Gastroesophageal sphincter (tissue), 4 donors: Measurements from ENCODE around the gene UQCC2. TPM values are rescaled to one million over a fixed set of nuclear protein-coding genes. Genes with fewer than 3 reads are reported as not detected.

ENCODE experiments used
- ATAC-seq: fragments of 150-250 bp; one replicate; pipeline ENCODE4 v1.9.1; 2016; ENCODE audit warnings: mild to moderate bottlenecking, moderate library complexity
- H3K27ac ChIP-seq, 4 donors: fragments of 200-600 bp; sonication (generic) in 3 of 4; 1 replicate in 3 of 4; 2 replicates in 1 of 4; pipeline ENCODE4 v1.5.1; 2016 to 2019
- H3K27me3 ChIP-seq: fragments of 200-600 bp; sonication (generic); one replicate; pipeline ENCODE4 v1.5.1; 2019
- H3K36me3 ChIP-seq, 2 donors: fragments of 200-600 bp; sonication (generic); one replicate each; pipeline ENCODE4 v1.5.1; 2019; ENCODE audit warnings: control low read depth in 1 of 2
- H3K4me1 ChIP-seq, 3 donors: fragments of 200-600 bp; sonication (generic); 1 replicate in 2 of 3; 2 replicates in 1 of 3; pipeline ENCODE4 v1.5.1; 2016 to 2019; ENCODE audit warnings: control low read depth in 2 of 3
- H3K4me3 ChIP-seq, 2 donors: fragments of 200-600 bp; sonication (generic); one replicate each; pipeline ENCODE4 v1.5.1; 2019; ENCODE audit warnings: mild to moderate bottlenecking in 1 of 2, moderate library complexity in 1 of 2
- H3K9me3 ChIP-seq, 3 donors: fragments of 200-600 bp; sonication (generic); one replicate each; pipeline ENCODE4 v1.5.1; 2017 to 2019; ENCODE audit warnings: control low read depth in 2 of 3
- EP300 ChIP-seq: sonication (generic); formaldehyde crosslinking; IDR thresholded peaks from one replicate; pipeline ENCODE4 v1.6.1; 2017; ENCODE audit warnings: antibody characterized with exemption, mild to moderate bottlenecking
- POLR2A ChIP-seq, 2 donors: fragments of 450-650 bp; IDR thresholded peaks; one replicate each; pipeline ENCODE4 v1.6.1; 2017; ENCODE audit warnings: antibody characterized with exemption in 2 of 2, mild to moderate bottlenecking in 2 of 2, moderate library complexity in 1 of 2
- POLR2AphosphoS5 ChIP-seq: sonication (generic); formaldehyde crosslinking; IDR thresholded peaks from one replicate; pipeline ENCODE4 v1.6.1; 2017; ENCODE audit warnings: antibody characterized with exemption
- WGBS, 2 donors: methylation state at CpG; one replicate each; pipeline ENCODE4 v1.1.5; 2018; ENCODE audit warnings: low coverage in 1 of 2; 5-methylcytosine and 5-hydroxymethylcytosine counted together
- total RNA-seq, 4 donors: library from RNA; depleted of rRNA; stranded (reverse); fragments of >200 nt; gene quantifications; one replicate each; pipeline ENCODE4 v1.1.0, GENCODE V29; 2016
- TF ChIP-seq, protein P1 (sequence below), 4 experiments: fragments of 200-600 bp in 2 of 4; fragments of 450-650 bp in 2 of 4; sonication (generic) in 1 of 4; IDR thresholded peaks; one replicate each; pipeline ENCODE4 v1.5.1; 2017 to 2019; ENCODE audit warnings: antibody characterized with exemption in 4 of 4, mild to moderate bottlenecking in 2 of 4, moderate library complexity in 2 of 4

UQCC2 gene
- total RNA-seq, 4 donors from 2014 or later, result 14.5 to 25.3 (median 17.7) TPM

GRCh38 chr6:33678932-33679490 is 32.5 kb downstream of the UQCC2 start:
- WGBS, 2 donors, result 57 to 85% methylated on average over 3 to 4 of the region's 12 CpGs
- Histone ChIP-seq H3K36me3 (peaks cover 0 to 96% of the 10 kb centered on the region in 2 donors), H3K4me1 (no peaks in the 10 kb centered on the region), H3K4me3 (no peak overlapping the region), H3K27ac (no peak overlapping the region), H3K27me3 (peaks cover 46% of the 10 kb centered on the region), H3K9me3 (no peaks in the 10 kb centered on the region)
- no peak for TF ChIP-seq POLR2A (IDR thresholded peaks at IDR 0.05)
- no peak for TF ChIP-seq POLR2AphosphoS5
- TF ChIP-seq EP300, result no peak
- TF ChIP-seq, protein P1, sequence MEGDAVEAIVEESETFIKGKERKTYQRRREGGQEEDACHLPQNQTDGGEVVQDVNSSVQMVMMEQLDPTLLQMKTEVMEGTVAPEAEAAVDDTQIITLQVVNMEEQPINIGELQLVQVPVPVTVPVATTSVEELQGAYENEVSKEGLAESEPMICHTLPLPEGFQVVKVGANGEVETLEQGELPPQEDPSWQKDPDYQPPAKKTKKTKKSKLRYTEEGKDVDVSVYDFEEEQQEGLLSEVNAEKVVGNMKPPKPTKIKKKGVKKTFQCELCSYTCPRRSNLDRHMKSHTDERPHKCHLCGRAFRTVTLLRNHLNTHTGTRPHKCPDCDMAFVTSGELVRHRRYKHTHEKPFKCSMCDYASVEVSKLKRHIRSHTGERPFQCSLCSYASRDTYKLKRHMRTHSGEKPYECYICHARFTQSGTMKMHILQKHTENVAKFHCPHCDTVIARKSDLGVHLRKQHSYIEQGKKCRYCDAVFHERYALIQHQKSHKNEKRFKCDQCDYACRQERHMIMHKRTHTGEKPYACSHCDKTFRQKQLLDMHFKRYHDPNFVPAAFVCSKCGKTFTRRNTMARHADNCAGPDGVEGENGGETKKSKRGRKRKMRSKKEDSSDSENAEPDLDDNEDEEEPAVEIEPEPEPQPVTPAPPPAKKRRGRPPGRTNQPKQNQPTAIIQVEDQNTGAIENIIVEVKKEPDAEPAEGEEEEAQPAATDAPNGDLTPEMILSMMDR (IDR thresholded peaks at IDR 0.05), result no peak
- ATAC-seq, result no peak

- TF ChIP-seq, protein P1 (IDR thresholded peaks at IDR 0.05), result no peak
- TF ChIP-seq POLR2A (IDR thresholded peaks at IDR 0.05) (no peak), EP300 (no peak), POLR2AphosphoS5 (no peak)
- no peak for ATAC-seq
- no peaks in the 10 kb centered on the region for H3K9me3 ChIP-seq
- H3K4me1 ChIP-seq, result no peaks in the 10 kb centered on the region
- WGBS, 2 donors, result 93 to 100% methylated on average over 1 to 3 of the region's 24 CpGs
- H3K4me3 ChIP-seq, result no peak overlapping the region
- peaks cover 42% of the 10 kb centered on the region for H3K27me3 ChIP-seq
- no peak overlapping the region for H3K27ac ChIP-seq
- H3K36me3 ChIP-seq, result peaks cover 0 to 98% of the 10 kb centered on the region in 2 donors
Observed at GRCh38 chr6:33678233-33678931, 33.1 kb downstream of the UQCC2 start.

DNA sequence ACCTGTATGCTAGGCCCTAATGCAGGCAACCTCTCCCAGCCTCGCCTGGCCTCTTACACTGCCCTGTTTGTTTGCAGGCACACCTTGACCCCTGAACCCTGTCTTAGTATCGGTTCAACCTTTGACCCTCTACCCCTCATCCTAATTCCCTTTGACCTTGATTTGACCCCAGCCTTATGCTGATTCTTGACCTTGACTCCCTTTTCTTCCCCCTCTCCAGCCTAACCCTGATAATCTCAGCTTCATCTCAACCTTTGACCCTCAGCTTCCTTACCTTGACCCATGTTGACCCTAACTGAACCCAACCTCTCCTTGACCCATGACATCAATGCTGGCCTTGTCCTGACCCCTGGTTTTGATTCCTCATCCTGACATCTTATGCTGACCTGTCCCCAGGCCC is 33.8 kb downstream of the UQCC2 start:
- peaks cover 0 to 92% of the 10 kb centered on the region in 2 donors for H3K36me3 ChIP-seq
- no peak for ATAC-seq
- no peak overlapping the region for H3K4me3 ChIP-seq
- TF ChIP-seq POLR2A (IDR thresholded peaks at IDR 0.05) (no peak), EP300 (no peak), POLR2AphosphoS5 (no peak)
- TF ChIP-seq, protein P1 (IDR thresholded peaks at IDR 0.05), result no peak
- peaks cover 0 to 5% (median 0%) of the 10 kb centered on the region in 3 donors for H3K4me1 ChIP-seq
- H3K9me3 ChIP-seq, result no peaks in the 10 kb centered on the region
- H3K27ac ChIP-seq, result no peak overlapping the region
- WGBS, 2 donors, result 80 to 90% methylated on average over 1 to 2 of the region's 2 CpGs
- H3K27me3 ChIP-seq, result peaks cover 35% of the 10 kb centered on the region

DNA sequence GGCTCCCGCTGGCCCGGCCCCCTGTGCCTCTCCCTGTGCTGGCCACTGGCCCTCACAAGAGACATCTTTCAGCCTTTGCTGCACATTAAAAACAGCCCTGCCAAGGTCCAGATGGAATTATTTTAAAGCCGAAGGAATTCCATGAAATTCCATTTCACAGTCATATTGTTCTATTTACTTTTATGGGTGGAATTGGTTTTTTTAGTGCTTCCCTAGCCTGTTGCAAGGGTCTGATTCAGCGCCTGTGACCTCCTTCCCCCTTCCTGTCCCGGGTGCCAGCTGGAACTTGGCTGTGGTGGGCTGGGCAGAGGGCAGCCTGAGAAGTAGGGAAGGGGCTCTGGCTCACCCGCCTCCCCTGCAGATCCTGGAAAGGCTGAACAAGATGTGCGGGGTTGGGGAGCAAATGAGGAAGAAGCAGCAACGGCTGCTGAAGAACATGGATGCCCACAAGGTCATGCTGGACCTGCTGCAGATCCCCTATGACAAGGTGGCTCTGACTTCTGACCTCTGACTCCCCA is 34.3 kb downstream of the UQCC2 start:
- no peak overlapping the region for H3K27ac ChIP-seq
- WGBS, 2 donors, result 68% methylated on average over 3 of the region's 8 CpGs; no CpG with 5 or more reads in 1 of the 2 donors
- no peak overlapping the region for H3K4me3 ChIP-seq
- TF ChIP-seq POLR2A (IDR thresholded peaks at IDR 0.05) (no peak), EP300 (no peak), POLR2AphosphoS5 (no peak)
- TF ChIP-seq, protein P1 (IDR thresholded peaks at IDR 0.05), result no peak
- H3K9me3 ChIP-seq, result no peaks in the 10 kb centered on the region
- no peak for ATAC-seq
- peaks cover 0 to 88% of the 10 kb centered on the region in 2 donors for H3K36me3 ChIP-seq
- H3K27me3 ChIP-seq, result peaks cover 31% of the 10 kb centered on the region
- H3K4me1 ChIP-seq, result peaks cover 0 to 8% (median 0%) of the 10 kb centered on the region in 3 donors
